ENCODE measurements around the gene ROBO1.

- no peak for TF ChIP-seq CTCF (IDR thresholded peaks at IDR 0.05; ENCODE audit: insufficient read depth, low read depth, low read length)
- TF ChIP-seq EZH2 (IDR thresholded peaks at IDR 0.05; ENCODE audit: insufficient read depth, low read length): no peak
Measured at GRCh38 chr3:78924711-78925110, 843.1 kb downstream of the ROBO1 start.
